Colon (tissue), 2 donors: Measurements from ENCODE around the gene USF1.

Experiments
- FAIRE-seq: peaks from 2 replicates; lab custom pipeline; 2012; peaks lifted over from hg19 to GRCh38; lab: Jason Lieb, UNC
- donor health status: control.
- donor health status: control.

The USF1 gene

DNA sequence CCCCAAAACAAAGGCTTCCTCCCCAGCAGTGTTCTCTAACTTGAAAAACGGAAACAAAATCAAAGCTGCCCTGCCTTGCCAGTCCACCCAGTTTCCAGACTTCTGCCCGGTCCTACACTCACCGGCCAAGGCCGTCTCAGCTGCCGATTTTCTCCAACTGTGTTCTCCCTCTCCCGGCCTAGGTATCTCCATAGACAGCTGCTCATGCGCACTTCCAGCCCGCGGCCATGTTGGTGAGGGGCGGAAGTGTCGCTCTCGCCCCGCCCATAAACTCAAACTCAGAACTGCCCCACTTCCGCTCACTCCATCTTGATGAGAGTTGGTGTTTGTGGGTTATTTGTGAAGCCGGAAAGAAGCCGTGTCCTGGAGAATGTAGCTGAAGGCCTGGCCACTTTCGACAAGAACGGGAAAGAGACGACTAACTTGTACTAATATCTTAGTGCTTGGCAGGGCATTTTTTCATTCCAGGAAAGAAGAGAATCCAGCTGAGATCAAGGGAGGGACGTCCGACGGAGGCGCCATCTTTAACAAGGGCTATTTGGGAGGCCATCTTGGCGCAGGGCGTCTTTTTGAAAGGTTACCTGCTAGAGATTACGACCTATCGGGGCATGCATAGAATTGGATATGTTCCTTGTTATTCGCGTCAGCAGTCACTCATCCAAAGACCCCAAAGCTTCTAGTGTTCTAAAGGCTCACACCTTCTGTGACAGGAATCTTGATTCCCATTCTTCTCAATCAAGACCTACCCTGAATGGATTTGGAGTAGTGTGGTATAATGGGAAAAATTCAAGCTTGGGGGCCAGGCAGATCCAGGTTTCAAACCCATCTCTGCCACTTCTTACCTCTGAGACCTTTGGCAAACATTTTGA lies at the start of gene USF1:
Gene USF1 (minus strand): TSS at position 242 of the 869 bp plus-strand sequence. CDS start 2,702 bp downstream, outside the sequence.
- no peak for FAIRE-seq

- no peak for FAIRE-seq
These were observed 49.5 kb upstream of the USF1 start for GRCh38 chr1:161095230-161095629.

- no peak for FAIRE-seq
These were observed 48.7 kb upstream of the USF1 start for GRCh38 chr1:161094481-161094880.

DNA sequence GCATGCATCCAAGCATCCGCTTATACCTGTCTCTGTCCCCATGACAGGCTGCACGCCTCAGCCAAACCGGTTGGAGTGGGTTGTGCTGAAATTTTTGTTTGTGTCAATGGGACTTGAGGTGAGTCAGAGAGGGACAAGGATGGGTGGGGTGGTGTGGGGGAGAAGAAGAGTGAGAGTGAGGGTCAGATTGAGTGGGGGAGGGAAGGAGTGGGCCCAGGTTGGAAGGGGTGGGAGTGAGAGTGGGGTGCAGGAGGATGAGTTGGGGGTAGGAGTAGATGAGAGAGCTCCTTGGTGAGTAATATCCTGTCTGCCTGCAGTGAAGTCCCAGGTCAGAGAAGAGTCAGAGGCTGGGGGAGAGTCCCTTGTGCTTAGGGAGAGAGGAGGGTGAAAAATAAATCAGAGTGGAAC lies 46.8 kb upstream of the USF1 start:
- no peak for FAIRE-seq

DNA sequence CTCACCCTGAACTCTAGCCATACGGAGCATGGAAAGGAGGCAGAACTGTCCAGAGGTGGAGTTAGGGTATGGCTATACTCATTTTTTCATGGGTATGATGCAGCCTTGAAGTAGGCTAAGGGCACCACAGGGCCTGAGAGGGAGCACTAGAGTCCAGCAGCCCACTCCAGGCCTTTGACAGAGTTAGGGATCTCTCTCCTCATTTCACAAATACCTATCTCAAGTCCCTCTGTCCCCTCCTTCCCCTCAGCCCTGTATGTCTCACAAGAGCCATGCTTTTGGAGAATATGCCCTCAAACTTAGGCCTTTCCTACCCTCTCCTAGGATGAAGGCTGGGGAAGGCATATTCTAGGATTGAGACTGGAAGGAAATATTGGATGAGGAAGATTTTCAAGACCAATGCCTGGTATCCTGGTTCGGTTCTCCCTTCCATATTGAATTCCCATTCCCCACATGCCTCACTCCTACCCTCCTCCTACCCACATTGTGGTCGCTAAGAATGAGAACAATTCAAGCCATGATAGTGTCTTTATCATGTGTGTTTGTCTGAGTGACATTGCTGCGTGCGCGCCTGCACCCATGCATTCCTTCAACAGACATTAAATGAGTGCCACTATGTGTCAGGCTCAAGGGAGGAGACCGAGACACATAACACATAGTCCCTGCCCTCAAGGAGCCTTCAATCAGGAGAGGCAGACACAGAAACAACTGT lies 46.2 kb upstream of the USF1 start:
- FAIRE-seq, result no peak

GRCh38 chr1:161091093-161091492 lies 45.3 kb upstream of the USF1 start:
- no peak for FAIRE-seq

- FAIRE-seq, result no peak
These were observed 44.8 kb upstream of the USF1 start for GRCh38 chr1:161090617-161091016.

DNA sequence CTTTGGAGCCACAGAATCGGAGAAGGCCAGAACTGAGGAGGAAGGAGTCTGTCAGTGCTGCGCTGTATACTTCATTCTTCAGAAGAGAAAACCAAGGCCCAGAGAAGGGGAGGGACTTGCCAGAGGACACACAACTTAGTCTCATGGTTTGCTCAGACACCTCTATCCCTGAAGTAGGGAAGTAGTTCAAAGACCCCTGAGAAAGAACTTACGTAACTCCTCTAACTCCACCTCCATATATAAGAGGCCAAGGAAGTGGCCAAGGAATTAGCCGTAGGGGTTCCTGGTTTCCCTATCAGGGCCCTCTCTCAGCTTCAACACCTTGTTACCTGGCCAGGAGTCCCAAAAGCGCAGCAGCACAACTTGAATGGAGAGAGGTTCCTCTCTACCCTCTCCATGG lies 44.2 kb upstream of the USF1 start:
- FAIRE-seq, result no peak

DNA sequence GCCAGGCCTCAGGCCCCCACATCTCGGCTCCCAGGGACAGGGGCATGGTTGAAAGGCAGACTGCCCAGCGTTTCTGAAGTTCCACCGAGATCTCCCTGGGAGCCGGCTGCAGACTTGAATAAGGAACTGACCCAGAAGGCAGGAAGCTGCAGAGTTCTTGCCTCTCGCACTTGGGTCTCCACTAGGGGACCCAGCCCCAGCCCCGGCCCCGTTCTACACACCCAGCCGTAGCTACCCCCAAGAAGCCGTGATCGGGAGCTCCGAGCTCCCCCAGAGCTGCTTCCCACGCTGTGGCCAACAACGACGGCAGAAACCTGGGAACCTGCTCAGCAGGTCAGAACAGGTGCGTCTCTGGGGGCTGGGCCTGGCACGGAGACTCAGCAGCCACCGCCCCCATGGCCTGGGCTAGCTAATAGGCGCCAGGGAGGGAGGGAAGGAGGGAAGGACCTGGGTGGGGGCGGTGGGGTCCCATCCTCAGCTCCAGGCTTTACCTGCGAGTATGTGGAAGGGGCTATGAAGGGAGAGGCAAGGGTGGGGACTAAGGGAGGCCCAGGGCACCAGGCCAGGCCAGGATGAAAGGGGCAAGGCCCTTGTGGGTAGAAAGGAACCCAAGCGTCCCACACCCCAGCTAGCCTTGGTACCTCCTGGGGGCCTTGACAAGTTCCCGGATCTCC lies 43.6 kb upstream of the USF1 start, which contains the start of gene NECTIN4:
Gene NECTIN4 (minus strand): TSS at position 308 of the 674 bp plus-strand sequence. CDS start 262 bp downstream, at position 46.
- FAIRE-seq, result no peak

DNA sequence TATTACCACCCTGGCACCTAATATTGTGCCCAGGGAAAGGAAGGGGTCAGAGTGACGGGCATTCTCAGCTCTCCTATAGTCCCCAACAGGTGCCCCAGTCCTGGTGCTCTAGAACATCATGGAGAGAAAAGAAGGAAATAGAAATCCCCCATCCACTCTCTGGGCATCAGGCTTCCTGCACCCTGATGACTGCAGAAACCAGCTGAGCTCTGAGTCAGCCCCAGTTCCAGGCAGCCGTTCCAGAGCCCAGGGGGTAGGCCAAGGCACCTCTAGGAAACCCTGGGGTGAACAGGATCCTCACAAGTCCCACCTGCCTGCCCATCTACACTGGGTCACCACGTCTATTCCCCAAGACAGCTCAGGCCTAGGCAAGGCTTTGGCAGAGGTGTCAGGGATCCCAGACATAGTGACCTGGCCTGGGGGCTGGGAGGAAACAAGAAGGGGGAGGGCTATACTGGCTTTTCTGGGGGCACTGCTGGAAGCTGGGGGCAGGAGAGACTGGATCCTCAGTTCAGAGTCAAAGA lies 42.9 kb upstream of the USF1 start:
- no peak for FAIRE-seq

DNA sequence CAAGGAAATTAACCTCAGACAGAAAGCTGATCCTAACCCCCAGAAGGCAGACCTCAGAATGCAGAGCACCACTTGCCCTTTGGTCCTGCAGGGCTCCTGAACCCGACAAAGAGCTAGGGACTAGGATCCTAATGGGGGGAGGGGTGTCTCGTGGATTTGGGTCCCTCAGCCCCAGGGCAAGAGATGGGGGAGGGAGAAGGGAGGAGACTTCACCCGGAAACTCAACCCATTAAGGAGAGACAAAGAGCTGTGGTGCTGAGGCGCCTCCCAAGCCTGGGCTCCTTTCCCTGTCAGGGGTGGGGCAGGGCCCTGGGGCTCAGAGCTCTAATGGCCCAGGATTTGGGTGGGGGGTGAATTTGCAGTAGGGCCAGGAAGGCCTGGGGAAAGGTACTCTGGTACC lies 40.7 kb upstream of the USF1 start:
- no peak for FAIRE-seq

GRCh38 chr1:161085165-161085564 lies 39.4 kb upstream of the USF1 start:
- no peak for FAIRE-seq

DNA sequence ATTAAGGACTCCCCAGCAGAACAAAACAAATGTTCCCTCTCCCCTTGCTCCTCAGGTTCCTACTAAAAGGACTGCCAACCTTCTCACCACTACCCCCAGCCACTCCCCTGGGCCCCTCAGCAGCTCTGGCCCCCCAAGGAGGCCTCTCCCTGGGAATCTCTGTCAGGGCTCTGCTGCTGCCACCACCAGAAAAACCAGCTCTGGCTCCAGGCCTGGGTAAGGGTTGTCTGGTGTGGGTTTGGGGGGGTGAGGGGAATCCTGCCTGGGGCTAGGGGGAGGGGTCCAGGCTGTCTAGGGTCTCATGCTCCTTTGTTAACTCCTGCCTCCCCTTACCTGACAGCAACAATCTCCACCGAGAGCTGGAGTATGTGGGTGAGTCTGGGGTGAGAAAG lies 38.8 kb upstream of the USF1 start:
- no peak for FAIRE-seq

- no peak for FAIRE-seq
These were observed 38.2 kb upstream of the USF1 start for GRCh38 chr1:161083748-161084596.

DNA sequence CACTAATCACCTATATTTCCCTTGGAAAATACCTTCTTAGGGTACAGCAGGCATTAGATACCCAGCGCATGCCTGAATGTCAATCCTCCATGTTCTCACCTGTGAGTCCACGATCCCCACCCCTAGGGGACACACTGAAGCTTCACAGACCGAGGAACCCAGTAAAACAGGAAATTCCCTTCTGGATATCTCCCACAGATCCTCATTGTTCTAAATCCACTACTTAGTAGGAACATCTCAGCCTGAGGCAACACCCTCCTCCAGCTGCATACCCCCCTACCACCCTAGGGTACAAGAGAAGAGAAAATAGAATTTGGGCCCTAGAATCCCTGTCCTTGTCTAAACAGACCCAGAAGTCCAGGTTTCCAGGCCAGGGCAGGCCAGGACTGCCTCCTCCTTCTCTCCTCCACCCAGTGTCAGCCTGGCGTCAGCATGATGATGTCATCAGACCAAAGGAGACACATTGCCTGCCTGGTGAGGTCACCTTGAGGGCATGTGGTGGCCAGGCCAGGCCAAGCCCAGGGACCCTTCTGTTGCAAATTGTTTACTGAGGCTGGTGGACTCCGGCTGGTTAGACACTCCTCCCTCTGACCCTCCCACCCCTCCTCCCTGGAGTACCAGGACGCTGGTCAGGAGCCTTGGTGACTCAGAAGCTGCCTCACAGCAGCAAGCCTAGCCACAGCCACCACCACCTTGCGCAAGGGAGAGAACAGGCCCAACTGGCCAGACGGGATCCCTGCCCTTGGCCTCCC lies 37.4 kb upstream of the USF1 start:
- no peak for FAIRE-seq

DNA sequence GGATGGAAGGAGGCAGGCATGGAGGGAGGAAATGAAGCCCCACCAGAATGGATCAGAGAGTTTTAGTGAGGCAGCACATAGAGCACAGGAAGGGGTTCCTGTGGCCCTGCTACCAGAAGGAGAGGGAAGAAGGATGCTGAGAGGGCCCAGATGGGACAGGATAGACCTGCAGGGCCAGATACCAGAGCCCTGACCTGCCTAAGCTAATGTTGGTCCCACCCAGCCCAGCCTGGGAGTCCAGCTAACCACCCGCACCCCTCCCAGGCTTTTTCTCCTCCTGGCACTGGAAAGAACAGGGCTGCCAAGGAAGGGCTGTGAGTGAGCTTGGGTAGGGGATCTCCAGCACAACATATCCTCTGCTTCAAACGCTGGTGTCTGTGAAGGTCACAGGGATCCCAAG lies 36.7 kb upstream of the USF1 start:
- no peak for FAIRE-seq

DNA sequence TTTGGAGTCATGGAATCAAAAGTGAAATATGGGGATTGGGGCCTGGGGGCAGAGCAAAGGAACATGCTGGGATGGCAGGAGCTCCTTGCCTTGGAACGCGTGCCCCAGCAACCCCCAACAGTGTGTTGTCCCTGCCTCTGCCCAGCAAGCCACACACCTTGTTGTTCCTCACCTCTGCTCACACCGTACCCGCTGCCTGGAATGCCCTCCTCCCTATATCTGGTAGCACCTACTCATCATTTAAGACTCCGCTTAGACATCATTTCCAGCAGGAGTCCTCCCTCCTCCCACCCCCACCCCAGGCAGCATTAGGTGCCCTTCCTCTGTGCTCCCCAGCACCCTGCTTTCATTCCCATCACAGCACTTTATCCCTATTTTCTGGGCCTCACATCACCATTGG lies 35.7 kb upstream of the USF1 start:
- FAIRE-seq, result no peak

- no peak for FAIRE-seq
These were observed 34.9 kb upstream of the USF1 start for GRCh38 chr1:161080441-161081405.

DNA sequence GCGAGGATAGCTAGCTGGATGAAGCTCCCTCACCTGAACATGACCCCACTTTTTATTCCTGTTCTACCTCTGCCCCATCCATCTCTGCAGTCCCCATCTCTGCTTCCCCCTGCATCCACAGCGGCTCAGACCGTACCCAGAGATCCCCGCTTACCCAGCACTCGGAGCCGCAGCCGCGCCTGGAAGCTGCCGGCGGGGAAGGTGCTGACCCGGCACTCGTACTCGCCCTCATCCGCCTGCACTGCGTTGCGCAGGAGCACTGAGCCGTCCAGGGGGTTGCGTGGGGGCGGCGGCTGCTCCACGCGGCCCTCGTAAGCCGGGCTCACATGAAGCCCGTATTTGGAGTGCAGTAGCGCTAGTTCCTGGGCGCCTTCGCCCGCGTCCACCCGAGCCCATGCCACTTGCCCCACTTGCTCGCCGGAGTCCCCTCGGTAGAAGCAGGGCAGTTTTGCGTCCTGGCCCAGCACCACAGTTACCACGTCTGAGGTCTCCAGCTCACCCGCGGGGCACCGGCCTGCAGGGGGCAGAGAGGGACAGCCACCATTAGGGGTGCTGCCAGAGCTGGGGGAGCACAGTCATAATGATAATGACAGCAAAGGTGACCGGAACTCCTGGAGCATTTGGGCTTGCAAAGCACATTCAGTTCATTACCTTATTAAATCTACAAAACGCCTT lies 33.8 kb upstream of the USF1 start:
- FAIRE-seq, result no peak
